ENCODE measurements around the gene ST8SIA6. TPM values are rescaled to one million over a fixed set of nuclear protein-coding genes. Genes with fewer than 3 reads are reported as not detected.

Gene ST8SIA6
- polyA plus RNA-seq, 2 of the 4 experiments (the other 2 are of a cell fraction) = 0.16 to 0.25 TPM

DNA sequence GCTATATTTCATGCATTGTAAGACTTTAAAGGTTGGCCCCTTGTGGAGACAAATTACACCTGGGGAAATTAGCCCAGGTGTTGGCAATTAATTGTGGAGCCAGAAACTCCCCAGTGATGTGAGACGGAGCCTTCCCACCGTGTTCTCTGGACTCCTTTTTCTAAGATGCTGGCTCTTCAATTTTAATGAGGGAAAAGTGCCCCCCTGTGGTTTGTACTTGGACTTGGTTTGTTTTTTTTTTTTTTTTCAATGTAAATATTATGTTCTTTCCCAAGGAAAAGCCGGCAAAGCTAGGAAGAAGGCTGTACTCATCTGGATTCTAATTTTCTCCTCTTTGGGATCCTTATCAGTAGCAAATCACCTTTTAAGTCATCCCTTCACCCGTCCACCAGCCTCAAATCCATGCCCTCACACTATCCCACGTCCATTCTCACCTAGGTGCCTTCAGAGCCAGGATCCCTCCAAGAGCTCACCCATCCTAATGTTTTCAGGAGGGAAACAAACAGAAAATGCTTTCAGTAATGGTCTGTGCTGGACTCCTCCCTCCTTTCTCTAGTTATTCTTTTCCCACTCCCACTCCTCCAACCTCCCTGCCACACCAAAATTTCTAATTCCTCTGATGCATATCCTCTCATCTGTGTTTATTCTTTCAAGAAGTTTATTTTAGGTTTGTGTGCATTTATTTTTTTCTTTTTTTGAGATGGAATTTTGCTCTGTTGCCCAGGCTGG is 20.4 kb upstream of the ST8SIA6 start:
- DNase-seq (ENCODE audit: low read depth in 1 of 2, low spot score in 1 of 2) (peak in 1 of 2 experiments; percentile 9), FAIRE-seq (no peak), ATAC-seq (peak in 1 of 2 experiments; percentile 33; a peak in 1 of 6 replicates)
- 0 out of 3 replicates have a peak overlapping the region, but pooled peaks have one; percentile 1 for H3K4me2 ChIP-seq
- 42% methylated on average over 5 of the region's 5 CpGs for WGBS (ENCODE audit: missing lambda C conversion rate)
- POLR2A ChIA-PET = interaction anchor here (0.6 kb wide), 1 partner anchor 10 kb away, joined by 3 read pairs; no protein-coding TSS in a partner anchor
- CTCF ChIA-PET = interaction anchor here (0.7 to 1.4 kb wide), 6 partner anchors 20 to 632 kb away, joined by 3 to 4 read pairs (median 3); partner anchors contain the start of gene ST8SIA6
- H3K9me3 ChIP-seq = no peaks in the 10 kb centered on the region
- TF ChIP-seq RAD21 (conservative IDR thresholded peaks at IDR 0.05 in 1 of 2, IDR thresholded peaks at IDR 0.05 in 1 of 2) (peak; percentile 23 to 45; a peak in 2 of 5 replicates), SMC3 (IDR thresholded peaks at IDR 0.05) (peak; percentile 24; the same call in 1 of the 3 replicates), RCOR1 (IDR thresholded peaks at IDR 0.05; ENCODE audit: low read depth, low read length) (no peak), EHF (CRISPR knock-in tag; IDR thresholded peaks at IDR 0.05) (no peak)
- TF ChIP-seq, protein P1, sequence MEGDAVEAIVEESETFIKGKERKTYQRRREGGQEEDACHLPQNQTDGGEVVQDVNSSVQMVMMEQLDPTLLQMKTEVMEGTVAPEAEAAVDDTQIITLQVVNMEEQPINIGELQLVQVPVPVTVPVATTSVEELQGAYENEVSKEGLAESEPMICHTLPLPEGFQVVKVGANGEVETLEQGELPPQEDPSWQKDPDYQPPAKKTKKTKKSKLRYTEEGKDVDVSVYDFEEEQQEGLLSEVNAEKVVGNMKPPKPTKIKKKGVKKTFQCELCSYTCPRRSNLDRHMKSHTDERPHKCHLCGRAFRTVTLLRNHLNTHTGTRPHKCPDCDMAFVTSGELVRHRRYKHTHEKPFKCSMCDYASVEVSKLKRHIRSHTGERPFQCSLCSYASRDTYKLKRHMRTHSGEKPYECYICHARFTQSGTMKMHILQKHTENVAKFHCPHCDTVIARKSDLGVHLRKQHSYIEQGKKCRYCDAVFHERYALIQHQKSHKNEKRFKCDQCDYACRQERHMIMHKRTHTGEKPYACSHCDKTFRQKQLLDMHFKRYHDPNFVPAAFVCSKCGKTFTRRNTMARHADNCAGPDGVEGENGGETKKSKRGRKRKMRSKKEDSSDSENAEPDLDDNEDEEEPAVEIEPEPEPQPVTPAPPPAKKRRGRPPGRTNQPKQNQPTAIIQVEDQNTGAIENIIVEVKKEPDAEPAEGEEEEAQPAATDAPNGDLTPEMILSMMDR (IDR thresholded peaks at IDR 0.05) = peak; percentile 34; the same call in 2 of the 3 replicates
- H3K4me3 ChIP-seq = no peak overlapping the region
- no peak overlapping the region for H3K27ac ChIP-seq
- H3K4me1 ChIP-seq = no peaks in the 10 kb centered on the region

- no peak for FAIRE-seq
- ChIA-PET CTCF (interaction anchor here (0.6 to 0.7 kb wide), 2 partner anchors 12 to 183 kb away, joined by 3 read pairs; no protein-coding TSS in a partner anchor), POLR2A (no interaction called here)
- no peak for ATAC-seq
- Histone ChIP-seq H3K4me2 (no peak overlapping the region), H3K9me3 (no peaks in the 10 kb centered on the region), H3K27ac (no peak overlapping the region), H3K4me1 (no peaks in the 10 kb centered on the region), H3K4me3 (no peak overlapping the region)
- 63% methylated on average over 11 of the region's 11 CpGs for WGBS (ENCODE audit: missing lambda C conversion rate)
- TF ChIP-seq, protein P2, sequence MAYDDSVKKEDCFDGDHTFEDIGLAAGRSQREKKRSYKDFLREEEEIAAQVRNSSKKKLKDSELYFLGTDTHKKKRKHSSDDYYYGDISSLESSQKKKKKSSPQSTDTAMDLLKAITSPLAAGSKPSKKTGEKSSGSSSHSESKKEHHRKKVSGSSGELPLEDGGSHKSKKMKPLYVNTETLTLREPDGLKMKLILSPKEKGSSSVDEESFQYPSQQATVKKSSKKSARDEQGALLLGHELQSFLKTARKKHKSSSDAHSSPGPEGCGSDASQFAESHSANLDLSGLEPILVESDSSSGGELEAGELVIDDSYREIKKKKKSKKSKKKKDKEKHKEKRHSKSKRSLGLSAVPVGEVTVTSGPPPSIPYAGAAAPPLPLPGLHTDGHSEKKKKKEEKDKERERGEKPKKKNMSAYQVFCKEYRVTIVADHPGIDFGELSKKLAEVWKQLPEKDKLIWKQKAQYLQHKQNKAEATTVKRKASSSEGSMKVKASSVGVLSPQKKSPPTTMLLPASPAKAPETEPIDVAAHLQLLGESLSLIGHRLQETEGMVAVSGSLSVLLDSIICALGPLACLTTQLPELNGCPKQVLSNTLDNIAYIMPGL (CRISPR knock-in tag; IDR thresholded peaks at IDR 0.05; ENCODE audit: borderline replicate concordance) = no peak
- TF ChIP-seq POLR2A (IDR thresholded peaks at IDR 0.05; ENCODE audit: low read length) = no peak
- no peak for TF ChIP-seq FOXS1 (CRISPR knock-in tag; IDR thresholded peaks at IDR 0.05)
- TF ChIP-seq JUNB (IDR thresholded peaks at IDR 0.05) = no peak
- TF ChIP-seq HDAC2 (IDR thresholded peaks at IDR 0.05) = no peak
- no peak for TF ChIP-seq SREBF2 (IDR thresholded peaks at IDR 0.05)
- TF ChIP-seq RARB (CRISPR knock-in tag; IDR thresholded peaks at IDR 0.05) = no peak
- no peak for TF ChIP-seq KDM1A (IDR thresholded peaks at IDR 0.05; ENCODE audit: low read depth)
- no peak for TF ChIP-seq EP300 (IDR thresholded peaks at IDR 0.05)
- TF ChIP-seq, protein P3, sequence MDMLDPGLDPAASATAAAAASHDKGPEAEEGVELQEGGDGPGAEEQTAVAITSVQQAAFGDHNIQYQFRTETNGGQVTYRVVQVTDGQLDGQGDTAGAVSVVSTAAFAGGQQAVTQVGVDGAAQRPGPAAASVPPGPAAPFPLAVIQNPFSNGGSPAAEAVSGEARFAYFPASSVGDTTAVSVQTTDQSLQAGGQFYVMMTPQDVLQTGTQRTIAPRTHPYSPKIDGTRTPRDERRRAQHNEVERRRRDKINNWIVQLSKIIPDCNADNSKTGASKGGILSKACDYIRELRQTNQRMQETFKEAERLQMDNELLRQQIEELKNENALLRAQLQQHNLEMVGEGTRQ (IDR thresholded peaks at IDR 0.05) = no peak
- no peak for TF ChIP-seq ZSCAN20 (CRISPR knock-in tag; IDR thresholded peaks at IDR 0.05)
- no peak for TF ChIP-seq ZC3H11A (IDR thresholded peaks at IDR 0.05)
- no peak for TF ChIP-seq ESRRA (IDR thresholded peaks at IDR 0.05; ENCODE audit: borderline replicate concordance, low read length)
- TF ChIP-seq RCOR1 (IDR thresholded peaks at IDR 0.05; ENCODE audit: low read depth, low read length) = no peak
- no peak for TF ChIP-seq HOXA7 (CRISPR knock-in tag; IDR thresholded peaks at IDR 0.05)
- TF ChIP-seq NPAS2 (CRISPR knock-in tag; IDR thresholded peaks at IDR 0.05; ENCODE audit: borderline replicate concordance) = no peak
- TF ChIP-seq, protein P4, sequence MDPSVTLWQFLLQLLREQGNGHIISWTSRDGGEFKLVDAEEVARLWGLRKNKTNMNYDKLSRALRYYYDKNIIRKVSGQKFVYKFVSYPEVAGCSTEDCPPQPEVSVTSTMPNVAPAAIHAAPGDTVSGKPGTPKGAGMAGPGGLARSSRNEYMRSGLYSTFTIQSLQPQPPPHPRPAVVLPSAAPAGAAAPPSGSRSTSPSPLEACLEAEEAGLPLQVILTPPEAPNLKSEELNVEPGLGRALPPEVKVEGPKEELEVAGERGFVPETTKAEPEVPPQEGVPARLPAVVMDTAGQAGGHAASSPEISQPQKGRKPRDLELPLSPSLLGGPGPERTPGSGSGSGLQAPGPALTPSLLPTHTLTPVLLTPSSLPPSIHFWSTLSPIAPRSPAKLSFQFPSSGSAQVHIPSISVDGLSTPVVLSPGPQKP (IDR thresholded peaks at IDR 0.05; ENCODE audit: low read depth, low read length) = no peak
- TF ChIP-seq KDM5A (IDR thresholded peaks at IDR 0.05) = no peak
- no peak for DNase-seq (ENCODE audit: low read depth in 1 of 2, low spot score in 1 of 2)
Observed at GRCh38 chr10:17473228-17473950, 19.0 kb upstream of the ST8SIA6 start.
